ENCODE data around the gene KCNH4. TPM values are rescaled to one million over a fixed set of nuclear protein-coding genes. Genes with fewer than 3 reads are reported as not detected.
A peak's percentile ranks its signal among the peaks of the same experiment; 100 is the strongest.
"Not testable (repeated sequence)": the region's sequence is repeated elsewhere in the genome, so short reads cannot be mapped to it uniquely, and the experiment has no call there.

The KCNH4 gene
- polyA plus RNA-seq, 3 donors, result 0.05 TPM; not detected in 2

- Mint-ChIP-seq H3K9me3 (no peaks in the 10 kb centered on the region), H3K4me1 (no peaks in the 10 kb centered on the region)
Measured at GRCh38 chr17:42214156-42214555, 33.2 kb upstream of the KCNH4 start.

GRCh38 chr17:42212382-42212781 is 31.4 kb upstream of the KCNH4 start:
- no peak for TF ChIP-seq CTCF (IDR thresholded peaks at IDR 0.05)
- Histone ChIP-seq H3K4me2 (replicated peaks; ENCODE audit: extremely low read depth, low read length, poor library complexity, severe bottlenecking) (no peak overlapping the region), H3K27ac (ENCODE audit: low read depth in 1 of 2, low read length in 2 of 2) (no peak overlapping the region), H3K9me3 (replicated peaks in 1 of 2; ENCODE audit: control insufficient read depth in 1 of 2, insufficient read depth in 1 of 2, low read length in 2 of 2) (no peaks in the 10 kb centered on the region), H3K4me1 (ENCODE audit: control insufficient read depth in 1 of 2, insufficient read depth in 2 of 2, low read length in 2 of 2) (no peaks in the 10 kb centered on the region), H3K79me2 (ENCODE audit: insufficient read depth, low read length) (no peaks in the 10 kb centered on the region), H2AFZ (ENCODE audit: insufficient read depth, low read depth, low read length, poor library complexity, severe bottlenecking) (no peak overlapping the region), H3K4me3 (replicated peaks in 1 of 3; ENCODE audit: low read depth in 2 of 3, low read length in 3 of 3) (no peak overlapping the region), H3K36me3 (replicated peaks in 1 of 2; ENCODE audit: control insufficient read depth in 1 of 2, insufficient read depth in 2 of 2, low read length in 2 of 2) (peaks cover 80 to 98% of the 10 kb centered on the region in 2 donors), H3K9ac (ENCODE audit: insufficient read depth, low read length, poor library complexity, severe bottlenecking) (no peak overlapping the region), H4K20me1 (ENCODE audit: insufficient read depth, low read length) (no peaks in the 10 kb centered on the region), H3K27me3 (ENCODE audit: control insufficient read depth in 2 of 2, insufficient read depth in 2 of 2, low read length in 2 of 2) (no peaks in the 10 kb centered on the region)
- Mint-ChIP-seq H3K9me3 (no peaks in the 10 kb centered on the region), H3K4me3 (no peak overlapping the region), H3K27ac (no peak overlapping the region), H3K36me3 (peaks cover 68 to 90% of the 10 kb centered on the region in 2 donors), H3K27me3 (ENCODE audit: low read depth in 3 of 3) (peaks cover 0 to 1% (median 0%) of the 10 kb centered on the region in 3 donors), H3K4me1 (no peaks in the 10 kb centered on the region)
- no CpG with 5 or more reads among the region's 7 CpGs for WGBS (ENCODE audit: insufficient coverage)
- no peak for DNase-seq
- intact Hi-C loops (cut with micrococcal nuclease), result no loop called here

More at GRCh38 chr17:42214156-42214555, 33.2 kb upstream of the KCNH4 start:
- no peak overlapping the region for H2AFZ ChIP-seq (ENCODE audit: insufficient read depth, low read depth, low read length, poor library complexity, severe bottlenecking)
- no peak overlapping the region for H3K4me2 ChIP-seq (replicated peaks; ENCODE audit: extremely low read depth, low read length, poor library complexity, severe bottlenecking)
- H3K4me3 ChIP-seq (replicated peaks in 1 of 3; ENCODE audit: low read depth in 2 of 3, low read length in 3 of 3), result no peak overlapping the region
- H3K79me2 ChIP-seq (ENCODE audit: insufficient read depth, low read length), result no peaks in the 10 kb centered on the region
- H3K27me3 Mint-ChIP-seq (ENCODE audit: low read depth in 3 of 3), result peaks cover 0 to 1% (median 0%) of the 10 kb centered on the region in 3 donors
- H3K27me3 ChIP-seq (ENCODE audit: control insufficient read depth in 2 of 2, insufficient read depth in 2 of 2, low read length in 2 of 2), result no peaks in the 10 kb centered on the region
- DNase-seq, result no peak
- H3K36me3 ChIP-seq (replicated peaks in 1 of 2; ENCODE audit: control insufficient read depth in 1 of 2, insufficient read depth in 2 of 2, low read length in 2 of 2), result peaks cover 84 to 95% of the 10 kb centered on the region in 2 donors
- H3K4me1 ChIP-seq (ENCODE audit: control insufficient read depth in 1 of 2, insufficient read depth in 2 of 2, low read length in 2 of 2), result no peaks in the 10 kb centered on the region
- no peak overlapping the region for H3K27ac Mint-ChIP-seq
- H4K20me1 ChIP-seq (ENCODE audit: insufficient read depth, low read length), result no peaks in the 10 kb centered on the region
- H3K4me3 Mint-ChIP-seq, result no peak overlapping the region
- no peak overlapping the region for H3K9ac ChIP-seq (ENCODE audit: insufficient read depth, low read length, poor library complexity, severe bottlenecking)
- H3K9me3 ChIP-seq (replicated peaks in 1 of 2; ENCODE audit: control insufficient read depth in 1 of 2, insufficient read depth in 1 of 2, low read length in 2 of 2), result no peaks in the 10 kb centered on the region
- no CpG with 5 or more reads among the region's 2 CpGs for WGBS (ENCODE audit: insufficient coverage)
- intact Hi-C loops (cut with micrococcal nuclease), result no loop called here
- peaks cover 75 to 89% of the 10 kb centered on the region in 2 donors for H3K36me3 Mint-ChIP-seq
- H3K27ac ChIP-seq (ENCODE audit: low read depth in 1 of 2, low read length in 2 of 2), result no peak overlapping the region
- TF ChIP-seq CTCF (IDR thresholded peaks at IDR 0.05), result no peak

- H2AFZ ChIP-seq (ENCODE audit: insufficient read depth, low read depth, low read length, poor library complexity, severe bottlenecking); H3K4me2 ChIP-seq (replicated peaks; ENCODE audit: extremely low read depth, low read length, poor library complexity, severe bottlenecking); intact Hi-C loops (cut with micrococcal nuclease); H3K79me2 ChIP-seq (ENCODE audit: insufficient read depth, low read length); H3K9me3 ChIP-seq (replicated peaks in 1 of 2; ENCODE audit: control insufficient read depth in 1 of 2, insufficient read depth in 1 of 2, low read length in 2 of 2); H3K9me3 Mint-ChIP-seq; H3K4me3 Mint-ChIP-seq; H4K20me1 ChIP-seq (ENCODE audit: insufficient read depth, low read length); H3K27me3 ChIP-seq (ENCODE audit: control insufficient read depth in 2 of 2, insufficient read depth in 2 of 2, low read length in 2 of 2); H3K4me1 ChIP-seq (ENCODE audit: control insufficient read depth in 1 of 2, insufficient read depth in 2 of 2, low read length in 2 of 2); H3K4me1 Mint-ChIP-seq; DNase-seq; H3K27me3 Mint-ChIP-seq (ENCODE audit: low read depth in 3 of 3); H3K27ac ChIP-seq (ENCODE audit: low read depth in 1 of 2, low read length in 2 of 2); H3K4me3 ChIP-seq (replicated peaks in 1 of 3; ENCODE audit: low read depth in 2 of 3, low read length in 3 of 3); H3K9ac ChIP-seq (ENCODE audit: insufficient read depth, low read length, poor library complexity, severe bottlenecking): not testable (repeated sequence)
- H3K36me3 ChIP-seq (replicated peaks in 1 of 2; ENCODE audit: control insufficient read depth in 1 of 2, insufficient read depth in 2 of 2, low read length in 2 of 2), result peaks cover 79 to 98% of the 10 kb centered on the region in 2 donors
- peaks cover 67 to 90% of the 10 kb centered on the region in 2 donors for H3K36me3 Mint-ChIP-seq
- 33% methylated on average over 1 of the region's 9 CpGs for WGBS (ENCODE audit: insufficient coverage)
- peak overlapping the region in 1 of 7 donors; percentile 26 for H3K27ac Mint-ChIP-seq
Measured at GRCh38 chr17:42211921-42212341, 31.0 kb upstream of the KCNH4 start.

All from CD14-positive monocyte (primary cell).